ENCODE results near the gene FGF11.

The FGF11 gene

DNA sequence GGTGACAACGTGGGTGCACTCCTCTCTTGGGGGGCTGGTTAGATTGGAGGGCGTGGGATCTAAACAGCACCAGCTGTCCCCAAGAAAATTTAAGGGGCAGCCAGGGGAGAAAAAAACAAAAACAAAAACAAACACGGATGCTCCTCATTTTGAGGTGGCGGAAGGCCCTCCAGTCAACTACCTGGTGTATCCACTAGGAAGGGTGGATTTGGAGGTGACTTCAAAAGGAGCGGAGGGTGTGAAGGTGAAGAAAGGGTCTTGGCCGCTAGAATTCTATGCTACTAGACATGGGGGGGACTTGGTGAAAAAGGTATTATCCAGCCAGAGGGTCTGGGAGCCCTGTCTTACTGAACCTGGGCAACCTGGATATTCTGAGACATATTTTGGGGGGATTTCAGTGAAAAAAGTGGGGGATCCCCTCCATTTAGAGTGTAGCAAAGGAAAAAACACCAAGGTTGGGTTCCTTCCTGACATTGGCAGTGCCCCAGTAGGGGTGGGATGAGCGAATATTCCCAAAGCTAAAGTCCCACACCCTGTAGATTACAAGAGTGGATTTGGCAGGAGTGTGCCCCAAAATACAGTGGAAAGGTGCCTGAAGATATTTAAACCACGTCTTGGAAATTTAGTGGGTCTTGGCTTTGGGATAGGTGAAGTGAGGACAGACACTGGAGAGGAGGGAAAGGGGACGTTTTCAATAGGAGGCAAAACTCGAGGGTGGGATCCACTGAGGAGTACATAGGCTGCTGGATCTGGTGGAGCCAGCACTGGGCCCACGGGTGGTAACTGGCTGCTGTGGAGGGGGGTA is 454 bp upstream of the FGF11 start:
- H3K4me1 ChIP-seq (ENCODE audit: control extremely low read depth in 1 of 4, control insufficient read depth in 4 of 4, insufficient read depth in 4 of 4, low read length in 3 of 4), result peaks cover 0 to 59% (median 55%) of the 10 kb centered on the region in 4 experiments
- WGBS (ENCODE audit: insufficient coverage), result 32% methylated on average over 4 of the region's 11 CpGs
- POLR2A ChIA-PET, result interaction anchor here (0.7 to 2.8 kb wide), 3 partner anchors 29 to 45 kb away, joined by 3 to 11 read pairs (median 3); partner anchors contain the start of genes POLR2A and ZBTB4

DNA sequence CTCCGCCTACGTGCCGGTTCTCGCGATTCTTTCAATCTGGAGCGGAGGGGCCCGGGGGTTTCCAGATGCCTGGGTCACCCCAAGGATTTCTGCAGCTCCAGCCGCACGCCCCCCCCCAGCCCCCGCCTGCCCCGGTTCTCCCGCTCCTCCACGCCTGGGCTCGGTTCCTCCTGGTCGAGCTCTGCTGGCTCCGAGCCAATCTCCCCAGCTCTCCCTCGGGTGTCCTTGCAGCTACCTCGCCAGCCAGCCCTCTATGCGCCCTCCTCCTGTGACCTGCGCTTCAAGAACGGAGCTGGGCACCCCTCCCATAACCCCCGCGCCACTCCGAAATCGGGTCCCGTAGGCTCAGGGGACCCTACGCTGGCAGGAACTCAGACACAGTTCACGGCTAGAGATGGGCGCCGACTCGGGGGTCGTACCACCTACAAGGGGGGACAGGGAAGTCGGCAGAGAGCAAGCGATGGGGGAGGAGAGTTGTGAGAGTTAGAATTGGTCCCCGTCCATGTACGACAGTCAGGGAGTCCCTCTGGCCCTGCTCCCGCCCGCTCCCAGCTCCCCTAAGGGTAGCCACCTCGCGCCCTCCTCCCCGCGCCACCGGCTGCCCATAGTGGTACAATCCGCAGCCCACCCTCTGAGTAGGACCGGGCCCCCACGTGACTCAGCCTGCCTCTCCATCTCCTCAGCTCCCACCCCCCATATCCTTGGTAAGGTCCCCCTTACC is 961 bp downstream of the FGF11 start:
- WGBS (ENCODE audit: insufficient coverage), result under 1% methylated on average over 28 of the region's 46 CpGs
- ChIA-PET POLR2A (interaction anchor here (0.5 to 2.8 kb wide), 3 partner anchors 44 to 84 kb away, joined by 3 to 11 read pairs (median 3); partner anchors contain the start of gene POLR2A), CTCF (interaction anchor here (0.8 to 5.6 kb wide), 12 partner anchors 10 to 85 kb away, joined by 3 to 40 read pairs (median 3); partner anchors contain the start of gene POLR2A)
- Histone ChIP-seq H3K9me3 (ENCODE audit: control extremely low read depth in 1 of 5, control insufficient read depth in 4 of 5, insufficient read depth in 2 of 5, low read depth in 1 of 5, low read length in 4 of 5) (no peaks in the 10 kb centered on the region), H3K27ac (ENCODE audit: insufficient read depth in 1 of 2, low read depth in 1 of 2, low read length in 2 of 2, poor library complexity in 1 of 2, severe bottlenecking in 2 of 2) (no peak overlapping the region), H3K36me3 (ENCODE audit: control insufficient read depth in 4 of 4, insufficient read depth in 4 of 4, low read length in 3 of 4) (no peaks in the 10 kb centered on the region), H3K4me3 (ENCODE audit: control insufficient read depth in 1 of 7, extremely low read depth in 1 of 7, insufficient read depth in 4 of 7, low read depth in 2 of 7, low read length in 6 of 7) (peak overlapping the region; percentile 42 to 72 (median 58)), H3K27me3 (replicated peaks in 2 of 5; ENCODE audit: control insufficient read depth in 4 of 5, insufficient read depth in 5 of 5, low read length in 4 of 5) (peaks cover 0 to 64% (median 21%) of the 10 kb centered on the region in 5 experiments), H3K4me1 (ENCODE audit: control extremely low read depth in 1 of 4, control insufficient read depth in 4 of 4, insufficient read depth in 4 of 4, low read length in 3 of 4) (peaks cover 3 to 67% (median 62%) of the 10 kb centered on the region in 4 experiments)
- DNase-seq, result peak in 2 of 3 donors; percentile 48 to 63

More for the DNA sequence above, 454 bp upstream of the FGF11 start:
- CTCF ChIA-PET, result interaction anchor here (0.6 to 5.6 kb wide), 7 partner anchors 16 to 122 kb away, joined by 3 to 40 read pairs (median 6); partner anchors contain the start of genes POLR2A, TMEM95 and ZBTB4
- Histone ChIP-seq H3K36me3 (ENCODE audit: control insufficient read depth in 4 of 4, insufficient read depth in 4 of 4, low read length in 3 of 4) (no peaks in the 10 kb centered on the region), H3K27me3 (replicated peaks in 2 of 5; ENCODE audit: control insufficient read depth in 4 of 5, insufficient read depth in 5 of 5, low read length in 4 of 5) (peaks cover 0 to 50% (median 17%) of the 10 kb centered on the region in 5 experiments), H3K27ac (ENCODE audit: insufficient read depth in 1 of 2, low read depth in 1 of 2, low read length in 2 of 2, poor library complexity in 1 of 2, severe bottlenecking in 2 of 2) (no peak overlapping the region), H3K9me3 (ENCODE audit: control extremely low read depth in 1 of 5, control insufficient read depth in 4 of 5, insufficient read depth in 2 of 5, low read depth in 1 of 5, low read length in 4 of 5) (no peaks in the 10 kb centered on the region), H3K4me3 (ENCODE audit: control insufficient read depth in 1 of 7, extremely low read depth in 1 of 7, insufficient read depth in 4 of 7, low read depth in 2 of 7, low read length in 6 of 7) (peak overlapping the region in 5 of 7 experiments; percentile 30 to 95 (median 64))
- DNase-seq, result no peak

DNA sequence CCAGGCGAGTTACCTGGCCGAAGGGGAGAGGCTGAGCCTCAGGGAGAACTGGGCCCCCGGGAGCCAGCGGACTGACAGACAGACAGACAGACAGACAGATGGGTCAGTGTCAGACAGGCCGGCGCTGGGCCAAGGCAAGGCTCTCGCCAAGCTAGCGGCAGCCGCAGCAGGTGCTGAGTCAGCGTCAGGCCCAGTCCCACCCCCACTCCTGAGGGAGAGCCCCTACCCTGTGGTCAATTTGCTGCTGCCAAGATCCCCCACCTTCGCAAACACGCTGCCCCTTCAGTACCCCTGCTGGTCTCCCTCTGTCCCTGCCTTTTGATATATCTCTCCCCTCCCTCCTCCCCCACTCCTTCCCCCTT is 1.5 kb downstream of the FGF11 start:
- Histone ChIP-seq H3K9me3 (ENCODE audit: control extremely low read depth in 1 of 5, control insufficient read depth in 4 of 5, insufficient read depth in 2 of 5, low read depth in 1 of 5, low read length in 4 of 5) (no peaks in the 10 kb centered on the region), H3K36me3 (ENCODE audit: control insufficient read depth in 4 of 4, insufficient read depth in 4 of 4, low read length in 3 of 4) (no peaks in the 10 kb centered on the region), H3K27ac (ENCODE audit: insufficient read depth in 1 of 2, low read depth in 1 of 2, low read length in 2 of 2, poor library complexity in 1 of 2, severe bottlenecking in 2 of 2) (no peak overlapping the region), H3K27me3 (replicated peaks in 2 of 5; ENCODE audit: control insufficient read depth in 4 of 5, insufficient read depth in 5 of 5, low read length in 4 of 5) (peaks cover 2 to 70% (median 24%) of the 10 kb centered on the region in 5 experiments), H3K4me1 (ENCODE audit: control extremely low read depth in 1 of 4, control insufficient read depth in 4 of 4, insufficient read depth in 4 of 4, low read length in 3 of 4) (peaks cover 3 to 69% (median 62%) of the 10 kb centered on the region in 4 experiments), H3K4me3 (ENCODE audit: control insufficient read depth in 1 of 7, extremely low read depth in 1 of 7, insufficient read depth in 4 of 7, low read depth in 2 of 7, low read length in 6 of 7) (peak overlapping the region in 5 of 7 experiments; percentile 54 to 72 (median 60))
- DNase-seq, result peak in 2 of 3 donors; percentile 81 to 84
- ChIA-PET POLR2A (interaction anchor here (0.5 to 2.8 kb wide), 9 partner anchors 36 to 1885 kb away, joined by 3 to 11 read pairs (median 5); partner anchors contain the start of gene POLR2A), CTCF (interaction anchor here (0.8 to 5.6 kb wide), 11 partner anchors 10 to 85 kb away, joined by 3 to 40 read pairs (median 3); no protein-coding TSS in a partner anchor)
- WGBS (ENCODE audit: insufficient coverage), result 1% methylated on average over 9 of the region's 12 CpGs

DNA sequence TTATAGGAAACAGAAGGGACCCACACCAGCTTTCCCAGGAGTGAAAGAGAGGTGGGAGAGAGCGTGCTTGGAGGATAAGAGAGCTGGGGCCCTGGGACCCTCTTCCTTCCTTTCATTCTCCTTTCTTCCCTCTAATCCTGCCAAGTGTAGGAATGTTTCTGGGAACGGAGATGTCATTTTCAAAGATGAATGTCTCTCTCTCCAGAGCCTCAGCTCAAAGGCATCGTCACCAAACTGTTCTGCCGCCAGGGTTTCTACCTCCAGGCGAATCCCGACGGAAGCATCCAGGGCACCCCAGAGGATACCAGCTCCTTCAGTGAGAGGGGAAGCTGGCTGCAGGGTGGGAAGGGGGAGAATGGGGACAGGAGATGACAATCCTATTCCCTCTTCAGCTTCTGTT is 2.0 kb downstream of the FGF11 start:
- peaks cover 4 to 74% (median 26%) of the 10 kb centered on the region in 5 experiments for H3K27me3 ChIP-seq (replicated peaks in 2 of 5; ENCODE audit: control insufficient read depth in 4 of 5, insufficient read depth in 5 of 5, low read length in 4 of 5)
- WGBS (ENCODE audit: insufficient coverage), result 96% methylated on average over 6 of the region's 7 CpGs
- POLR2A ChIA-PET, result interaction anchor here (0.5 to 2.8 kb wide), 9 partner anchors 36 to 1885 kb away, joined by 3 to 11 read pairs (median 5); partner anchors contain the start of gene POLR2A

DNA sequence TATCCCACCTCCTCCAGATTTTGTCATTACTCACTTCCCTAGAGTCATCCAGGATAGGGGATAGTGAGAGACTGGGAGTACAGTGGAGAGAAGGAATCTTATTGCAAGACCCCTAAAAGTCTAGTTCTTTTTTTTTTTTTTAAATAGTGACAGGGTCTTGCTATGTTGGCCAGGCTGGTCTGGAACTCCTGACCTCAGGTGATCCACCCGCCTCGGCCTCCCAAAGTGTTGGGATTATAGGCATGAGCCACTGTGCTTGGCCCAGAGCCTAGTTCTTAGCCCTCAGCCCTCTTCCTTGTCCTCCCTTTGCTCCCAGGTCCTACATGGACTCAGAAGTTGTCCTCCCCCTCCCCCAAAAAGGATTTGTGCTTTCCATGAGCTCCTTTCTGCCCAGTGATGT is 2.8 kb downstream of the FGF11 start:
- no peaks in the 10 kb centered on the region for H3K9me3 ChIP-seq (ENCODE audit: control extremely low read depth in 1 of 5, control insufficient read depth in 4 of 5, insufficient read depth in 2 of 5, low read depth in 1 of 5, low read length in 4 of 5)
- no peak for DNase-seq
- no CpG with 5 or more reads among the region's 2 CpGs for WGBS (ENCODE audit: insufficient coverage)
- H3K27ac ChIP-seq (ENCODE audit: insufficient read depth in 1 of 2, low read depth in 1 of 2, low read length in 2 of 2, poor library complexity in 1 of 2, severe bottlenecking in 2 of 2), result no peak overlapping the region
- no peak overlapping the region for H3K4me3 ChIP-seq (ENCODE audit: control insufficient read depth in 1 of 7, extremely low read depth in 1 of 7, insufficient read depth in 4 of 7, low read depth in 2 of 7, low read length in 6 of 7)
- peaks cover 4 to 83% (median 32%) of the 10 kb centered on the region in 5 experiments for H3K27me3 ChIP-seq (replicated peaks in 2 of 5; ENCODE audit: control insufficient read depth in 4 of 5, insufficient read depth in 5 of 5, low read length in 4 of 5)
- peaks cover 3 to 60% (median 53%) of the 10 kb centered on the region in 4 experiments for H3K4me1 ChIP-seq (ENCODE audit: control extremely low read depth in 1 of 4, control insufficient read depth in 4 of 4, insufficient read depth in 4 of 4, low read length in 3 of 4)
- ChIA-PET POLR2A (no interaction called here), CTCF (interaction anchor here (1.6 to 5.6 kb wide), 4 partner anchors 12 to 61 kb away, joined by 3 to 40 read pairs (median 6); no protein-coding TSS in a partner anchor)
- no peaks in the 10 kb centered on the region for H3K36me3 ChIP-seq (ENCODE audit: control insufficient read depth in 4 of 4, insufficient read depth in 4 of 4, low read length in 3 of 4)

More for the DNA sequence above, 2.0 kb downstream of the FGF11 start:
- DNase-seq, result no peak
- Histone ChIP-seq H3K27ac (ENCODE audit: insufficient read depth in 1 of 2, low read depth in 1 of 2, low read length in 2 of 2, poor library complexity in 1 of 2, severe bottlenecking in 2 of 2) (no peak overlapping the region), H3K9me3 (ENCODE audit: control extremely low read depth in 1 of 5, control insufficient read depth in 4 of 5, insufficient read depth in 2 of 5, low read depth in 1 of 5, low read length in 4 of 5) (no peaks in the 10 kb centered on the region), H3K36me3 (ENCODE audit: control insufficient read depth in 4 of 4, insufficient read depth in 4 of 4, low read length in 3 of 4) (no peaks in the 10 kb centered on the region), H3K4me3 (ENCODE audit: control insufficient read depth in 1 of 7, extremely low read depth in 1 of 7, insufficient read depth in 4 of 7, low read depth in 2 of 7, low read length in 6 of 7) (no peak overlapping the region), H3K4me1 (ENCODE audit: control extremely low read depth in 1 of 4, control insufficient read depth in 4 of 4, insufficient read depth in 4 of 4, low read length in 3 of 4) (peaks cover 3 to 67% (median 58%) of the 10 kb centered on the region in 4 experiments)
- CTCF ChIA-PET, result interaction anchor here (0.8 to 5.6 kb wide), 12 partner anchors 9 to 86 kb away, joined by 3 to 40 read pairs (median 3); no protein-coding TSS in a partner anchor

DNA sequence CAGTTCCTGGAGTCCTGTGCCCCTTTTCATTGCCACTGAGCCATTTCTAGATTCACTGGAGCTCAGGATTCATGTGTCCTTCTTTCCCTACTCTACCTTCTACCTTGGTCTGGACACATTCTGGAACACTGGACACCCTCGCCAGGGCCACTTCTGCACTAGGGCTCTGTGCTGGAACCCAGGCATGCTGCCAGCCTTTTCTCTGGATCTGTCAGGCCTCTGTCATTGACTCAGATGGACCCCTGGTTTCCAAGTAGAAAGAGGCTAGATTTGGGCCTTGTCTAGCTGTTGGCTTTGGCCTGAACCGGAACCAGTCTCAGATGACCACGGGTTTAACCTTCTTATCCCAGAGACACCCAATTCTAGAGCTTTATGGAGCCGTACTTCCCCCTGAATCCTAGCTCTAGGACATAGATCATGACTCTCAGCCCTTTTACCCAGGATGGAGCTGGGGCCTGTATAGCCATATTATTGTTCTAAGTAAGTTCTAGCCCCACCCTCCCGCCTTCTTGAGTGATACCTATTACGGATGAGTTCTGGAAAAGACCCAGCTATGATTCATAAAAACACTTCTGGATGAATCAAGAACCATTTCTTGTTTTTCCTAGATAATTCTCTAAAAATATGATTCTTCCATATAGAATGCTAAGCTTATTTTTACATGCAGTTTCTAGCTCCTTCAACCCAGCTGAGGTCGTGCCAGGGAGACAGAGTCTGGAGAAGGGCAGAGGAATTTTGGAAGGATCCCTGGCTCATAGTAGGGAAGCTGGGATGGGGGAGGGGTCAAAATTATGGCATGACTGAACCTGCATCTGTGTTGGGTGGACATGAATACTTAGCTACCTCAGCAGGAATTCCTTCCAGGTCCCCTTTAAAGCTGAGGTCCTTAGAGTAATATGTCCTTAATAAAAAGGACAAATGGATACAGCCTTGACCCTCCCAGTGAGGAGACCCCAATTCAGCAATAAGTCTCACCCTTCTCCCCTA is 4.5 kb downstream of the FGF11 start:
- Histone ChIP-seq H3K4me3 (ENCODE audit: control insufficient read depth in 1 of 7, extremely low read depth in 1 of 7, insufficient read depth in 4 of 7, low read depth in 2 of 7, low read length in 6 of 7) (no peak overlapping the region), H3K36me3 (ENCODE audit: control insufficient read depth in 4 of 4, insufficient read depth in 4 of 4, low read length in 3 of 4) (no peaks in the 10 kb centered on the region), H3K27me3 (replicated peaks in 2 of 5; ENCODE audit: control insufficient read depth in 4 of 5, insufficient read depth in 5 of 5, low read length in 4 of 5) (peaks cover 4 to 84% (median 40%) of the 10 kb centered on the region in 5 experiments), H3K9me3 (ENCODE audit: control extremely low read depth in 1 of 5, control insufficient read depth in 4 of 5, insufficient read depth in 2 of 5, low read depth in 1 of 5, low read length in 4 of 5) (no peaks in the 10 kb centered on the region), H3K4me1 (ENCODE audit: control extremely low read depth in 1 of 4, control insufficient read depth in 4 of 4, insufficient read depth in 4 of 4, low read length in 3 of 4) (peaks cover 3 to 44% (median 38%) of the 10 kb centered on the region in 4 experiments), H3K27ac (ENCODE audit: insufficient read depth in 1 of 2, low read depth in 1 of 2, low read length in 2 of 2, poor library complexity in 1 of 2, severe bottlenecking in 2 of 2) (no peak overlapping the region)
- WGBS (ENCODE audit: insufficient coverage), result 80% methylated on average over 5 of the region's 7 CpGs
- CTCF ChIA-PET, result interaction anchor here (0.9 to 5.6 kb wide), 4 partner anchors 11 to 64 kb away, joined by 4 to 40 read pairs (median 6); no protein-coding TSS in a partner anchor
- POLR2A ChIA-PET, result interaction anchor here (0.5 to 1.6 kb wide), 3 partner anchors 12 to 21 kb away, joined by 3 to 5 read pairs (median 3); no protein-coding TSS in a partner anchor
- DNase-seq, result no peak

All from common myeloid progenitor, CD34-positive (primary cell).